Neuronal stem cell (in vitro differentiated cells): ENCODE measurements around the gene LONRF3.
"Not testable (repeated sequence)": the region's sequence is repeated elsewhere in the genome, so short reads cannot be mapped to it uniquely, and the experiment has no call there.

Experiments used
- DNase-seq: peaks from one replicate; pipeline ENCODE4 v3.0.0-alpha.2; 2013; ENCODE audit warnings: low spot score
- H2AFZ ChIP-seq: one replicate; pipeline ENCODE4 v1.6.1; 2013; ENCODE audit warnings: mild to moderate bottlenecking, low read length, inconsistent platforms
- H2AK5ac ChIP-seq: 2 replicates; pipeline ENCODE4 v1.6.1; 2013; ENCODE audit warnings: low read depth, mild to moderate bottlenecking, inconsistent platforms, low read length, moderate library complexity, mixed read lengths
- H2BK120ac ChIP-seq: 2 replicates; pipeline ENCODE4 v1.6.1; 2013; ENCODE audit warnings: low read depth, mild to moderate bottlenecking, inconsistent platforms, low read length, moderate library complexity, mixed read lengths
- H2BK12ac ChIP-seq: one replicate; pipeline ENCODE4 v1.6.1; 2013; ENCODE audit warnings: low read length, inconsistent platforms
- H2BK15ac ChIP-seq: 2 replicates; pipeline ENCODE4 v1.6.1; 2013; ENCODE audit warnings: mild to moderate bottlenecking, low read length, inconsistent platforms, mixed read lengths
- H2BK5ac ChIP-seq: one replicate; pipeline ENCODE4 v1.6.1; 2013; ENCODE audit warnings: inconsistent platforms, mild to moderate bottlenecking, low read length, moderate library complexity
- H3K14ac ChIP-seq: one replicate; pipeline ENCODE4 v1.6.1; 2013; ENCODE audit warnings: low read length, inconsistent platforms
- H3K18ac ChIP-seq: 2 replicates; pipeline ENCODE4 v1.6.1; 2013; ENCODE audit warnings: low read length, inconsistent platforms
- H3K23ac ChIP-seq: 2 replicates; pipeline ENCODE4 v1.6.1; 2013; ENCODE audit warnings: low read depth, mild to moderate bottlenecking, mixed read lengths, low read length, inconsistent platforms; ENCODE audit not compliant: poor library complexity
- H3K27ac ChIP-seq: replicated peaks from 3 replicates; pipeline ENCODE4 v1.5.1; 2013; ENCODE audit warnings: low read length, inconsistent platforms
- H3K27me3 ChIP-seq, 3 experiments: 2 replicates each; pipeline ENCODE4 v1.6.1; 2013; ENCODE audit warnings: low read length in 3 of 3, mild to moderate bottlenecking in 2 of 3, inconsistent platforms in 1 of 3, low read depth in 1 of 3, mixed read lengths in 1 of 3, moderate library complexity in 1 of 3; ENCODE audit not compliant: control insufficient read depth in 3 of 3, insufficient read depth in 3 of 3
- H3K36me3 ChIP-seq, 2 donors: replicated peaks in 1 of 2; 2 replicates each; pipeline ENCODE4 v1.6.1; 2013; ENCODE audit warnings: low read length in 2 of 2; ENCODE audit not compliant: control insufficient read depth in 2 of 2, insufficient read depth in 2 of 2
- H3K4ac ChIP-seq: 2 replicates; pipeline ENCODE4 v1.6.1; 2013; ENCODE audit warnings: inconsistent platforms, mild to moderate bottlenecking, low read length, moderate library complexity
- H3K4me1 ChIP-seq, 2 donors: 1 replicate in 1 of 2; 2 replicates in 1 of 2; pipeline ENCODE4 v1.6.1; 2013; ENCODE audit warnings: low read length in 2 of 2, low read depth in 1 of 2; ENCODE audit not compliant: control insufficient read depth in 2 of 2, insufficient read depth in 1 of 2
- H3K4me2 ChIP-seq: one replicate; pipeline ENCODE4 v1.6.1; 2013; ENCODE audit warnings: mild to moderate bottlenecking, low read length, inconsistent platforms; ENCODE audit not compliant: insufficient read depth, poor library complexity, severe bottlenecking
- H3K4me3 ChIP-seq, 2 donors: 2 replicates each; pipeline ENCODE4 v1.5.1; 2013; ENCODE audit warnings: low read length in 2 of 2, mild to moderate bottlenecking in 2 of 2, inconsistent platforms in 1 of 2, moderate library complexity in 1 of 2
- H3K79me1 ChIP-seq: one replicate; pipeline ENCODE4 v1.6.1; 2013; ENCODE audit warnings: low read depth, mild to moderate bottlenecking, inconsistent platforms, low read length, moderate library complexity
- H3K9ac ChIP-seq: one replicate; pipeline ENCODE4 v1.6.1; 2013; ENCODE audit warnings: mild to moderate bottlenecking, low read depth, low read length, inconsistent platforms; ENCODE audit not compliant: poor library complexity
- H3K9me3 ChIP-seq, 2 donors: replicated peaks in 1 of 2; 2 replicates each; pipeline versions ENCODE3 to v1.6.1; 2013; ENCODE audit warnings: low read length in 2 of 2, mild to moderate bottlenecking in 2 of 2, inconsistent platforms in 1 of 2, low read depth in 1 of 2, mixed read lengths in 1 of 2, moderate library complexity in 1 of 2; ENCODE audit not compliant: control insufficient read depth in 2 of 2, insufficient read depth in 1 of 2
- H4K8ac ChIP-seq: one replicate; pipeline ENCODE4 v1.6.1; 2013; ENCODE audit warnings: low read depth, mild to moderate bottlenecking, inconsistent platforms, low read length, moderate library complexity
- H4K91ac ChIP-seq: one replicate; pipeline ENCODE4 v1.6.1; 2013; ENCODE audit warnings: low read length, low read depth, mild to moderate bottlenecking, inconsistent platforms; ENCODE audit not compliant: poor library complexity
- WGBS, 2 donors: extraction: QIAGEN DNeasy Blood & Tissue Kit; methylation state at CpG; one replicate each; pipeline ENCODE4 v1.1.7; 2013; ENCODE audit warnings: missing lambda C conversion rate in 2 of 2, mixed read lengths in 1 of 2; ENCODE audit not compliant: insufficient read length in 2 of 2, insufficient replicate concordance in 1 of 2; ENCODE audit errors: extremely low coverage in 2 of 2; 5-methylcytosine and 5-hydroxymethylcytosine counted together

The LONRF3 gene

DNA sequence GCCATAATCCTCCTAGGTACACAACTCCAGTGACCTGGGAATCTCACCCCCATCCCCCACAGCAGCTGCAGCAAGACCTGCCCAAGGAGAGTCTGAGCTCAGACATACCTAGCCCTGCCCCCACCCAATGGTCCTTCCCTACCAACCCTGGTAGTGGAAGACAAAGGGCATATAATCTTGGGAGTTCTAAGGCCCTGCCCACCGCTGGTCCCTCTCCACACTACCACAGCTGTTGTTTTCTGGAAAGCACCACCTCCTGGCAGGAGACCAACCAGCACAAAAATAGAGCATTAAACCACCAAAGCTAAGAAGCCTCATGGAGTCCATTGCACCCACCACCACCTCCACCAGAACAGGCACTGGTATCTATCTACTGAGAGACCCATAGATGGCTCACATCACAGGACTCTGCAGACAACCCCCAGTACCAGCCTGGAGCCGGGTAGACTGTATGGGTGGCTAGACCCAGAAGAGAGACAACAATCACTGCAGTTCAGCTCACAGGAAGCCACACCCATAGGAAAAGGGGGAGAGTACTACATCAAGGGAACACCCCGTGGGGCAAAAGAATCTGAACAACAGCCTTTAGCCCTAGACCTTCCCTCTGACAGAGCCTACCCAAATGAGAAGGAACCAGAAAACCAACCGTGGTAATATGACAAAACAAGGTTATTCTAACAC lies 18.2 kb downstream of the LONRF3 start:
- not testable (repeated sequence) for H3K4ac ChIP-seq, H3K18ac ChIP-seq, H3K4me3 ChIP-seq, H3K27ac ChIP-seq, H2BK120ac ChIP-seq, H3K14ac ChIP-seq, H2BK12ac ChIP-seq, H3K36me3 ChIP-seq, H3K4me1 ChIP-seq, H2BK5ac ChIP-seq, H3K79me1 ChIP-seq, H2BK15ac ChIP-seq, H4K91ac ChIP-seq, H4K8ac ChIP-seq, H3K9ac ChIP-seq, H3K4me2 ChIP-seq, DNase-seq, H3K9me3 ChIP-seq, H3K23ac ChIP-seq, H2AK5ac ChIP-seq, H2AFZ ChIP-seq
- no CpG with 5 or more reads among the region's 4 CpGs for WGBS, 2 donors
- peaks cover 0 to 12% (median 0%) of the 10 kb centered on the region in 3 experiments for H3K27me3 ChIP-seq

DNA sequence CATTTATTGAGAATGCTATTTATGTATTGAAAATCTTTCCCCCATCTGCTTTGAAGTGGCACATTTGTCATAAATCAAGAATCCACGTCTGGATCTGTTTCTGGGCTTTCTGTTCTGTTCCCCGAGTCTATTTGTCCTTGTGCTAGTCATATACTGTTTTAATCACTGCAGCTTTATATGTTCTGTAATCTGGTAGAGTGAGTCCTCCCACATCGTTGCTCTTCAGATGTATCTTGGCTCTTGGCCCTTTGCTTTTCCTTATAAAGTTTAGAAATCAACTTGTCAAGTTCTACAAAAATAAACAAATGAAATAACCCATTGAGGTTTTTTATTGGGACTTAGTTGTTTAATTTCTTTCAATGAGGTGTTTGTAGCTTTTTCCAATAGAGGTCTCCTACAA lies 29.0 kb downstream of the LONRF3 start:
- Histone ChIP-seq H2BK12ac (no peak overlapping the region), H4K91ac (no peak overlapping the region), H2AFZ (no peak overlapping the region), H3K27ac (no peak overlapping the region), H3K79me1 (no peaks in the 10 kb centered on the region), H2BK120ac (no peak overlapping the region), H3K9ac (no peak overlapping the region), H2BK15ac (no peak overlapping the region), H3K4ac (no peak overlapping the region), H3K18ac (no peak overlapping the region), H3K36me3 (no peaks in the 10 kb centered on the region), H3K4me3 (no peak overlapping the region), H3K4me1 (no peaks in the 10 kb centered on the region), H3K9me3 (no peaks in the 10 kb centered on the region), H3K4me2 (no peak overlapping the region), H4K8ac (no peak overlapping the region), H3K14ac (no peak overlapping the region), H3K23ac (no peak overlapping the region), H3K27me3 (peaks cover 0 to 18% (median 0%) of the 10 kb centered on the region in 3 experiments), H2AK5ac (no peak overlapping the region), H2BK5ac (no peak overlapping the region)
- WGBS, 2 donors, result no CpG with 5 or more reads among the region's 3 CpGs
- DNase-seq, result no peak

DNA sequence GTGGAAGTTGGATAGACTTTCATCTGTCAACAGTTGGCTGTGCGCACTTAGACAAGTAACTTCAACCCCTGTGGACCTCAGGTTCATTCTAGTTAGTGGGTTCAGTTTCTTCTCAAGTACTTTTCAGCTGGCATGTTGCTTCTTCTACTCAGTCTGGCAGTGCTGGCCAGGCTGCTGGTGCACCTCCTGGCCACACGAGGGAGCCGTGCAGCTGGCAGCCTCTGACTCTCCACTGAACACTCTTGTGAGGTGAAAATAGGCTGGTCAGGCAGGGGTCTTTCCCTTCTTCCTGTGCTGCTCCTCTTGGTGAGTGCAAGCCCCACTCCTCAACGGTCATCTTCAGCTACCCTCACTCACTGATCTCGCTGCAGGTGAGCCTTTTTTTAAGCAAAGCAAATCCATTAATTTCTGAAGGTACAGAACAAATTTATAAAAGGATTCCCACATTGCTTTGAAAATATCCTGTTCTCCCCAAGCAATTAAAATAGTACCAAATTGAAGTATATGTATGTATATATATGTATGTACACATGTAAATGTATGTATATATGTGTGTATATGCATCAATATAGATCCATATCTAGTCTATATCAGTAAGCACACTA lies 30.6 kb downstream of the LONRF3 start:
- Histone ChIP-seq H2BK15ac (no peak overlapping the region), H3K23ac (no peak overlapping the region), H3K18ac (no peak overlapping the region), H3K4me2 (no peak overlapping the region), H3K27me3 (peaks cover 0 to 15% (median 0%) of the 10 kb centered on the region in 3 experiments), H3K36me3 (no peaks in the 10 kb centered on the region), H3K79me1 (no peaks in the 10 kb centered on the region), H2BK5ac (no peak overlapping the region), H3K9me3 (no peaks in the 10 kb centered on the region), H2BK12ac (no peak overlapping the region), H3K14ac (no peak overlapping the region), H3K4me3 (peak overlapping the region in 1 of 2 donors; percentile 31), H2AFZ (peak overlapping the region; percentile 77), H3K4ac (no peak overlapping the region), H3K4me1 (no peaks in the 10 kb centered on the region), H4K8ac (no peak overlapping the region), H2AK5ac (no peak overlapping the region), H2BK120ac (no peak overlapping the region), H4K91ac (no peak overlapping the region), H3K9ac (no peak overlapping the region), H3K27ac (no peak overlapping the region)
- WGBS, 2 donors, result no CpG with 5 or more reads among the region's 5 CpGs
- peak; percentile 17 for DNase-seq

DNA sequence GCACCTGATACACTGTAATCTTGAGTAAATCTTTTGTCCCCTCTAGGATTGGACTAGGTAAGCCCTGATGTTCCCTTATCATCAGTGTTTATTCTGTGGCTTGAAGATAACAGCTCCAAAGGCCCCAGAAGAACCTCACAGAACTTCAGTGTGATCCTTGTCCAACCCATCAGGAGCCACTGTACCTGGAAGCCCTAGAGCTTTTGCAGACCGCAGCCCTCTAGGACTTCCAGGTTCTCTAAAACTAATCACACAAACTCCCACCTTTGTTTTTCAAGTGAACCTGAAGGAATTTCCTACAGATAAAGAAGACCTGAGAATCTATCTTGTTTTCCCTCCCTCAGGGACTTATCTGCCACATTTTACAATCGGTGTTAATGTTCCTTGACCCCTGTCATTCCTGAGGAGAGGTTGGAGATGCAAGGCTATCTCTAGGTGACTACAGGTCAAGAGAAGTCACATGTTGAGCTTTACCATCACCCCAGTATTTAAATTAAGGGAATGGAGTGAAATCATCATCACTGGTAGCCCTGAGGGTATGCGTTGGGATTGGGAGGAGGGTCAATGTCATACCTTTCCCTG lies 32.9 kb downstream of the LONRF3 start:
- Histone ChIP-seq H2BK15ac (no peak overlapping the region), H3K14ac (no peak overlapping the region), H2BK5ac (no peak overlapping the region), H2BK120ac (no peak overlapping the region), H3K4ac (no peak overlapping the region), H3K27ac (no peak overlapping the region), H3K23ac (no peak overlapping the region), H3K27me3 (peaks cover 0 to 2% (median 0%) of the 10 kb centered on the region in 3 experiments), H4K8ac (no peak overlapping the region), H3K4me2 (no peak overlapping the region), H3K4me1 (no peaks in the 10 kb centered on the region), H2AFZ (no peak overlapping the region), H3K4me3 (no peak overlapping the region), H3K18ac (no peak overlapping the region), H2AK5ac (no peak overlapping the region), H3K9me3 (no peaks in the 10 kb centered on the region), H3K36me3 (no peaks in the 10 kb centered on the region), H4K91ac (no peak overlapping the region), H2BK12ac (no peak overlapping the region), H3K79me1 (no peaks in the 10 kb centered on the region), H3K9ac (no peak overlapping the region)
- no CpG with 5 or more reads among the region's 3 CpGs for WGBS, 2 donors
- DNase-seq, result no peak
